IPS-NIHi11 (cell line): ENCODE data around the gene LPAR6.

ENCODE experiments used
- DNase-seq: peaks from one replicate; pipeline ENCODE4 v3.0.0; 2012; ENCODE audit warnings: mixed read lengths, low spot score

Gene LPAR6

GRCh38 chr13:48414501-48414900, 1.6 kb upstream of the LPAR6 start:
- no peak for DNase-seq

- peak; percentile 33 for DNase-seq
Observed at GRCh38 chr13:48411841-48412531, 927 bp downstream of the LPAR6 start.

- no peak for DNase-seq
Observed at GRCh38 chr13:48411147-48411794, 1.6 kb downstream of the LPAR6 start.

- DNase-seq, result no peak
Observed at GRCh38 chr13:48410199-48410598, 2.7 kb downstream of the LPAR6 start.

GRCh38 chr13:48405875-48406274, 7.0 kb downstream of the LPAR6 start:
- no peak for DNase-seq

- no peak for DNase-seq
Observed at GRCh38 chr13:48404952-48405351, 8.0 kb downstream of the LPAR6 start.

GRCh38 chr13:48403913-48404312, 9.0 kb downstream of the LPAR6 start:
- no peak for DNase-seq

GRCh38 chr13:48403151-48403631, 9.7 kb downstream of the LPAR6 start:
- no peak for DNase-seq

- DNase-seq, result no peak
Observed at GRCh38 chr13:48402325-48402932, 10.5 kb downstream of the LPAR6 start.

- DNase-seq, result no peak
Observed at GRCh38 chr13:48401480-48401879, 11.4 kb downstream of the LPAR6 start.

GRCh38 chr13:48400850-48401291, 12.0 kb downstream of the LPAR6 start:
- DNase-seq, result no peak

- DNase-seq, result no peak
Observed at GRCh38 chr13:48400090-48400694, 12.7 kb downstream of the LPAR6 start.

GRCh38 chr13:48398450-48399095, 14.3 kb downstream of the LPAR6 start:
- no peak for DNase-seq

GRCh38 chr13:48397744-48398143, 15.2 kb downstream of the LPAR6 start:
- no peak for DNase-seq

GRCh38 chr13:48393698-48394085, 19.2 kb downstream of the LPAR6 start:
- DNase-seq, result no peak

GRCh38 chr13:48393030-48393697, 19.7 kb downstream of the LPAR6 start:
- no peak for DNase-seq

- DNase-seq, result no peak
Observed at GRCh38 chr13:48391257-48391656, 21.7 kb downstream of the LPAR6 start.

- DNase-seq, result no peak
Observed at GRCh38 chr13:48386816-48387215, 26.1 kb downstream of the LPAR6 start.

- no peak for DNase-seq
Observed at GRCh38 chr13:48383384-48383783, 29.5 kb downstream of the LPAR6 start.

- no peak for DNase-seq
Observed at GRCh38 chr13:48380581-48380980, 32.3 kb downstream of the LPAR6 start.

- no peak for DNase-seq
Observed at GRCh38 chr13:48377857-48378256, 35.1 kb downstream of the LPAR6 start.

GRCh38 chr13:48370815-48371214, 42.1 kb downstream of the LPAR6 start:
- no peak for DNase-seq
